T1000 (cell line): ENCODE results near the gene GCNT2.
A peak's percentile ranks its signal among the peaks of the same experiment; 100 is the strongest.
"Not testable (repeated sequence)": the region's sequence is repeated elsewhere in the genome, so short reads cannot be mapped to it uniquely, and the experiment has no call there.

ENCODE experiments used
- DNase-seq: peaks from one replicate; lab custom pipeline; 2025; ENCODE audit warnings: mixed read lengths; lab: John Stamatoyannopoulos, UW

Gene GCNT2

DNA sequence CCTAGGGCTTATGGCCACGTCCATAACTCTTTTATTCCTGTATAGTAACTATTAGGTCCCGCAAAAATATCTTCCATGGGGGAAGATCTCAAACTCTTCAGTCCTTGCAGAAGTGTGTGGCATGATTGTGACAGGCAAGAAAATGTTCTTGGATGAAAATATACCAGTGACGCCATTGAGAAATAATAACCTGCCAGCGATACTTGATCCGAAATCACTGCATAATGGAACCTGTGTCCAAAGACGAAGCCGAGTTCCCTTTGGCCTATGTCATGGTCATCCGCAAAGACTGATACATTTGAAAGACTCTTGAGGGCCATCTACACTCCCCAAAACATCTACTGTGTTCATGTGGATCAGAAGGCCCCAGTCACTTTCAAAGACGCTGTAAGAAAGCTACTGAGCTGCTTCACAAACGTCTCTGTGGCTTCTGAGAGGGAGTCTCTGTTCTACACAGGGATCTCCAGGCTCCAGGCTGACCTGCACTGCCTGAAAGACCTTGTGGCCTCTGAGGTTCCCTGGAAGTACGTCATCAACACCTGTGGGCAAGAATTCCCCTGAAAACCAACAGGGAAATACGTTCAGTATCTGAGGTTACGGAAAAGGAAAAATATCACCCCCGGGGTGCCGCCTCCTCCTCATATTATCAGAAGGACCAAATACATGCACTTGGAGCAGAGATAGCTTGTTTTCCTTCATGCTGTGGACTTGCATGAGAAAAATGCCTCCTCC lies 6.9 kb upstream of the GCNT2 start:
- DNase-seq, result no peak

- no peak for DNase-seq
These were observed 4.2 kb upstream of the GCNT2 start for GRCh38 chr6:10516953-10517352.

GRCh38 chr6:10518557-10519407 lies 2.4 kb upstream of the GCNT2 start:
- no peak for DNase-seq

GRCh38 chr6:10519408-10519697 lies 1.8 kb upstream of the GCNT2 start:
- DNase-seq, result not testable (repeated sequence)

DNA sequence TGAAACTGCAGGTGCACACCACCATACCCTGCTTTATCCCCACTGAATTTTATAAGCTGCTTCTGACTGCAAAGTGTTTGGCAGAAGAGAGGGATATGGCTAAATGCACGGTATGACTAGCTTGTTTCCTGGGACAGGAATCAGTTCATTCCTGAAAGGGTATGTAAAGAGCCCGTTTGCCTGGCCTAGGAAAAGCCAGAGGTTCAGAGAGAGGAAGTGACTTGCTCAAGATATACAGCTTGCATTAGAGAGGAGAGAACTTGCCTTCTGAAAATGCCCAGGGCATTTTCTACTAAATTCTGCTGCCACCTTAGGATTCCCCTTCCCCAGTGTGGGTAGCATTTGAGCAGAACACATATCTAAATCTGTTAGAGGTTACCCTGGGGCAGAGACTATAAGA lies 683 bp upstream of the GCNT2 start:
- DNase-seq, result no peak

- no peak for DNase-seq
These were observed 1.9 kb downstream of the GCNT2 start for GRCh38 chr6:10522929-10523573.

DNA sequence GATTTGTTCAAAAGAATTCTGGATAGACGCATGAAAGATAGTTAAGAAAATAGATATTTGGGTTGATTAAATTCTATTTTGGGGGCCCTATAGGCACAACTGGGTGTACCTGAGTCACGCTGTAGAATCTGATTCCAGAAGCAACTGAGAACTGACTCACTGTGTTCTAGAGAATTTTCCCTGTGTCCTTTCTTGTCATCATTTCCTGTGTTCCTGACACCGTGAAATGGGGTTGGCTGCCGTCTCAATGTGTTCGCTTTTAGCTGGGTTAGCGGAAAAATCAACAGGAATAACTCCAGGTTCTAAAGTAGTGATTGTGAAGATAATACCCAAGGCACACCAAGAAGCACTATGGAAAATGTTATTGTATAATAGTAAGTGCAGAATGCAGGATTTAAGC lies 5.0 kb downstream of the GCNT2 start:
- DNase-seq, result no peak

DNA sequence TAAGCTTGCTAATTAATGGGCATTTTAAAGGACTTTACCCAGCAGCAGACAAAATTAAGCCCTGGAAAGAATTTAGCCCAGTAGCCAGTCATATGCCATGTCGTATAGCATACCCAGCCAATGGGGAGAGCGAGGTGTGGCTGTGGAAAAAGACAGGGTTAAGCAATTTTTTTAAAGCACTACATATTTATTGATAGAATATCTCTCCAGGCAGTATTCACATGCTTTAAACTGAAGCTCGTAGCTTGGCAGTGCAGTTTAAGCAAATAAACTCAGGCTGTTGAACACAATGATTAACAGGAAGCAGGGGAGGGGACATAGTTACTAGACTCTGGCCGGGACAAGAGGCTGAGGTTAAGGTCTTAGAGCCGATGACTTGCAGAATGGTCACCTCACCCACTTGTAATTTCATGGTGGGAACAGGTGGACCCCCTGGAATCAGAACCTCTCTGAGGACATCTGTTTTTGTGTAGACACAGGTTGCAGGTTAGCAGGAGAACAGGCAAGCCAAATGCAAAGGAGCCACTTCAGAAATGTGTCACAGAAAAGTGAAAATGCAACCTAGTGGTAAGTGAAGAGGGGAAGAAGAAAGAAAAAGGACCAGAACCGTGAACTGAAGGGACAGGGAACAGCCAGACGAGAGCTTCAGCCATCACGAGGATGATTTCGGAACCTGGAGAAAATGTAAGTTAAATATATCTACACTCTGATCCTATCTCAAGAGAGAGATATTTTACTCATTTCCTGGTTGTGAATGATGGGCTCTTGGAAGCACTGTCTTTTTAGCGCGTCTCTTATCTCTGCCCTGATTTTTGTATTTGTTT lies 7.2 kb downstream of the GCNT2 start:
- peak; percentile 32 for DNase-seq

DNA sequence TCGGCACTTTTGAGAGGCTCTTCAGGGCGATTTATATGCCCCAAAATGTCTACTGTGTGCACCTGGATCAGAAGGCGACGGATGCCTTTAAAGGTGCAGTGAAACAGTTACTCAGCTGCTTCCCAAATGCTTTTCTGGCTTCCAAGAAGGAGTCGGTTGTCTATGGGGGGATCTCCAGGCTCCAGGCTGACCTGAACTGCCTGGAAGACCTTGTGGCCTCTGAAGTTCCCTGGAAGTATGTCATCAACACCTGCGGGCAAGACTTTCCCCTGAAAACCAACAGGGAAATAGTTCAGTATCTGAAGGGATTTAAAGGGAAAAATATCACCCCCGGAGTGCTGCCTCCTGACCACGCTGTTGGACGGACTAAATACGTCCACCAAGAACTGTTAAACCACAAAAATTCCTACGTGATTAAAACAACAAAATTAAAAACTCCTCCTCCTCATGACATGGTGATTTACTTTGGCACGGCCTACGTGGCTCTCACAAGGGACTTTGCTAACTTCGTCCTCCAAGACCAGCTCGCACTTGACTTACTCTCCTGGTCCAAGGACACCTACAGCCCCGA lies 8.2 kb downstream of the GCNT2 start:
- no peak for DNase-seq

DNA sequence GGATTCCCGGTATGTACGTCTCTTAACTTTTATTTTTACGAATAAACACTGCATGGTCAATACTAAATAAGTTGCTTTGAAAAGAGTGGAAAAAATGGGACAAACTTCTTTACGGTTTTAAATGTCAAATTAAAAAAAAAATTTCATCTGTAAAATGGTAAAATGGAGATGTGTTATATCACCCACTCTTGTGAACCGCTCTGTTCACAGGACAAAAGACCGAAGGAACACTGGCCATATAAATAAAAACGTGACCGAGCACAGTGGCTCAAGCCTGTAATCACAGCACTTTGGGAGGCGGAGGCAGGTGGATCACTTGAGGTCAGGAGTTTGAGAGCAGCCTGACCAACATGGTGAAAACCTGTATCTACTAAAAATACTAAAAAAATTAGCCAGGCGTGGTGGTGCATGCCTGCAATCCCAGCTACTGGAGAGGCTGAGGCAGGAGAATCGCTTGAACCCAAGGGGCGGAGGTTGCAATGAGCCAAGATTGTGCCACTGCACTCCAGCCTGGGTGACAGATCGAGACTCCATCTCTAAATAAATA lies 8.8 kb downstream of the GCNT2 start:
- not testable (repeated sequence) for DNase-seq

DNA sequence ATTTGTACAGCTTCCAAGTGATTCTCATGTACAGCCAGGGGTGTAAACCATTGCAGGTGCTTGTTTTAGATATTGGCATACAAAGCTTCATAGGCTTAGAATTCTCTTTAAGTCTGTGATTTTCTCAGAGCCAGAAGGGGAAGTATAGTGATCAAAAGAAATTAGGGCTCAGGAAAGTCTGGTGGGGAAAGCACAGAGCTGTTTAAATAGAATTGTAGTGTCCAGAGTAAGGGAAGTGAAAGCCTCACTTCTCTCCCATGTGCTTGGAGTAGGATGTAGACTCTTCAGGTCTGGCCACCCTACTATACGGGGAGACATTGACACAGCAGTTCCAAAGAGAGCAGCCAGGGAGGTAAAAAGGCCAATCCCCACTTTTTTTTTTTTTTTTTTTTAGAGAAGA lies 10.4 kb downstream of the GCNT2 start:
- DNase-seq, result no peak

DNA sequence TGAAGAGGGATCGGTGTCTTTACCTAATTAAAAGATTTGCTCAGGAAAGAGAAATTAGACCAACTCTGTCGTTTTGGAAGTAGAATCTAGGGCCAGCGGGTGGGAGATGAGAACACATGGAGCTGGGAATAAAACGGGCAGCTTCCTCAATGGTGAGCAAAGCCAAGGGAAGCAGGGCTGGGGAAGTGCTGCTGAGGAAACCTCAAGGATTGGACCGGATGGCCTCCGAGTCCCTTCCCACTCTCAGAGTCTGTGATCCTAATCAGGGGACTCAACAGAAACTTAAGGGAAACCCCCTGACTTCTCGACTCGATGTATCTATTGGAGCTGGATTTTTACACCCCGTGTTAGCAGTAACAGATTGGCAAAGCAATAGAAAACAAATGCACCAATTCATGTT lies 10.8 kb downstream of the GCNT2 start:
- DNase-seq, result no peak

DNA sequence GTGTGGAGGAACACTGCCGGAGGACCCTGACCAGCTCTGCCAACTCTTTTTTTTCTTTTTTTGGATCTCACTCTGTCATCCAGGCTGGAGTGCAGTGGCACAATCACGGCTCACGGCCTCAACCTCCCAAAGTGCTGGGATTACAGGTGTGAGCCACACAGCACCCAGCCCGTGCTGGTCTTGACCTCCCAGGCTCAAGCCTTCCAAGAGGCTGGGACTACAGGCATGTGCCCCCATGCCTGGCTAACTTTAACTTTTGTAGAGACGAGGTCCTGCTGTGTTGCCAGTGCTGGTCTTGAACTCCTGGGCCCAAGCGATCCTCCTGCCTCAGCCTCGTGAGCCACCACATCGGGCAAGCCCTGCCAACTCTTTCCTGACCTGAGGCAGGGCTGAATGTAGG lies 11.2 kb downstream of the GCNT2 start:
- no peak for DNase-seq

DNA sequence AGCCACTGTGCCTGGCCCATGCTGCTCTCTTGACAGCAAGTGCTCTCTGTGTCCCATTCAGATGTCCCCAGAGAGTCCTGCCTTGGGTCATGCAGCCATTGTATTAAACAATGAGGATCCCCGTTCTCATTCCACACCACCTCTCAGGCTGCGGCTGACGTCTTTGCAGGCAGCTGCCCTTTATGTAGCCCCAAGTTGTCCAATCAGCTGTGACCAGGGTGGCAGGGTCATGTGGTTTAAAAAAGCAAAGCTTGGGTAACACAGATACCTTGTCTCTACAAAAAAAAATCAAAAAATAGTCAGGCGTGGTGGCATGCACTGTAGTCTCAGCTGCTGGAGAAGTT lies 13.2 kb downstream of the GCNT2 start:
- DNase-seq, result no peak

DNA sequence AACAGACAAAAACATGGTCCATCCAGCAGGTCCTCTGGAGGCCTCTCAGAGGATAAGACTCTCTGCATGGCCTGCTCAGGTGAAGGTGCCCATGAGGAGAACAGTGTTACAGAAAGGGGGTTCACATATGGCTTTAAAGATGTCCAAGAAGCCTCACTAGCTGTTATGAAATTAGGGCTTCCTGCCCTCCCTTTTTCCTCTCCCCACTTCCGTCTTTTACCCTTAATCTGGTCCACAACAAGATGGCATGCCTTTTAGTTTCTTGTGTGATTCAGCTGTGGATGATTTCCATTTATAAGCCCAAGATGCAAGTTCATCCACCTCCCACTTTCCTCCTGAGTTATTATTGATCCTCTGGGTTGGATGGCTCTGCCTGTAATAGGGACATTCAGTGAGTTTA lies 14.0 kb downstream of the GCNT2 start:
- DNase-seq, result no peak

- DNase-seq, result no peak
These were observed 16.6 kb downstream of the GCNT2 start for GRCh38 chr6:10537726-10538125.

GRCh38 chr6:10540073-10540746 lies 19.1 kb downstream of the GCNT2 start:
- DNase-seq, result no peak

DNA sequence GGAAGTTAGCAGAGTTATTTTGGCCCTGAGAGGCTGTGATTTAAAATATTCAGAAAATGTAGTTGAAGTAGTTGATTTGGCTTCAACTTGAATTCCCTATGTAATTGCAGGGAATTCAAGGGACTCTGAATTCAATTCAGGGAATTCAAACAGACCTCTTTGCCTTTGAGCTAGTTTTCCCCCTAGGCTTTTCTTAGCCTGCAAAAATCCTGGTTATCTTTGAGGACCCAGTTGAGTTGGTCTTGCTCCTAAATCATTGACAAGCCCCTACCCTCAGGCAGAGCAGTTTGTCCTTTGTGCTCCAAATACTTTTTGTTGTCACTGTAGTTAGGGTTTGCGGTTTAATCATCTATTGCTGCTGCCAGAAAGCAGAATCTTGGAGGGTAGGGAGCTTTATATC lies 20.4 kb downstream of the GCNT2 start:
- DNase-seq, result no peak

GRCh38 chr6:10542213-10542612 lies 21.1 kb downstream of the GCNT2 start:
- DNase-seq, result no peak

DNA sequence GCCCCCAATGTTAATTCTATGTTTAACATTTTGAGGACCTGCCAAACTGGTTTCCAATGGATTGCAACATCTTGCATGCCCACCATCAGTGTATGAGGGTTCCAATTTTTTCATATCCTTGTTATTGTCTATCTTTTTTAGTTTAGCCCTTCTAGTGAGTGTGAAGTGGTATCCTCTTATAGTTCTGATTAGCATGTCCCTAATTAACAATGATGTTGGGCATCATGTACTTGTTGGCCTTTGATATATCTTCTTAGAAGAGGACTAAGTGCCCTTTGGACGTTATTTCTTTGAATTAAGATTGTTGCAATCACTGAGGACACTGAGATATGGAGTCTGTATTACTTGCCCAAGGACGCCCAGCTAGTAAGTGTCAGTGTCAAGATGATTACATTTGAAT lies 22.3 kb downstream of the GCNT2 start:
- DNase-seq, result no peak

GRCh38 chr6:10545482-10545881 lies 24.3 kb downstream of the GCNT2 start:
- DNase-seq, result no peak
